NOMO-1 treated with DMSO at 0.1 percent for 48 hours (cell line): ENCODE measurements around the gene MAS1.

ENCODE experiments used
- DNase-seq: peaks from one replicate; lab custom pipeline; 2025; ENCODE audit not compliant: unreplicated experiment; lab: John Stamatoyannopoulos, UW

MAS1 gene

DNA sequence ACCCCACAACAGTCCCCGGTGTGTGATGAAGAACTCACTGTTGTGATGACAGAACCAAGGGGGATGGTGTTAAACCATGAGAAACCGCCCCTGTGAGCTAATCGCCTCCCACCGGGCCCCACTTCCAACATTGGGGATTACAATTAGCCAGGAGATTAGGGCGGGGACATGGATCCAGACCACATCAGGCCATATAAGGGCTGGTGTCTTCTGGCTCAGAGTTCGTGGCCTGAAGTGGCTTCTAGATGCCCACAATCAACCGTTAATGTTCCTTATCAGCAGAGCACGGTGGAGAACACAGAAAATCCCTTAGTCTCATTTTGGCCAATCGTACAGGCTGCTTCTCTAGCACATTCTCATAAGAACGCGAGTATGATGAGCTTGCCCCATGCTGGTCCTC is 10.9 kb upstream of the MAS1 start:
- DNase-seq = no peak

DNA sequence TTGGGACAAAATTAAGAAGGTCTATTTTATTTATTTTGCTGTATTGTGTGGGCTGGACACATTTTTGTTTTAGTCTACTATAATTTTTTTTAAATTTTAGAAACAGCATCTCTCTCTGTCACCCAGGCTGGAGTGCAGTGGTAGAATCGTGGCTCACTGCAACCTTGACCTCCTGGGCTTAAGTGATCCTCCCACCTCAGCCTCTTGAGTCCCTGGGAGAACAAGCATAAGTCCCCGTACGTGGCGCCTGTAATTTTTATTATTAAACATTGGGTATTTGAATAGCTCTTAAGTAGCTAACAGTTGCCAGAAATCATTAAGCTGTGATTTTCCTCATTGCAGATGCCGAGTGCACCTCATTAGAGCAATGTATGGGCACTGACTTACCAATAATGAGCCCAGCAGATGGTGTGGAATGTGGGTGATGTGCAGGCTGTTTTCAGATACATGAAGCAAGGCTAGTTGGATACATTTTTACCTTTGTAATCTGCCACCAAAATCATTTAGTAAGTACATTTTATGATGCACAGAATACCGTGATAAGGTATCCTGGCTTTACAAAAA is 10.3 kb upstream of the MAS1 start:
- no peak for DNase-seq

DNA sequence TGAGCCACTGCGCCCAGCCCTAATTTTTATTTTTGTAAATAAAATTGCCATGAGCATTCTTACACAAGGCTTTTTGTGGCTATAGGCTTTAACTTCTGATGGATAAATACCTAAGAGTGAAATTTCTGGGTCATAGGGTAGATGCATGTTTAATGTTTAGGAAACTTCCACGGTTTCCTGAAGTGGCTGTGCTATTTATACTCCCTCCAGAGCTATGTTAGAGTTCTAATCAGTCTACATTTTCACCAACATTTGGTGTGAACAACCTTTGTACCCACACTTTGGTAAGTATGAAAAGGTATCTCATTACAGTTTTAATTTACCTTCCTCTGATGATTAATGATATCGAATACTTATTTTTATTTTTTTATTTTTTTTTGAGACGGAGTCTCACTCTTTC is 6.1 kb upstream of the MAS1 start:
- DNase-seq = no peak

DNA sequence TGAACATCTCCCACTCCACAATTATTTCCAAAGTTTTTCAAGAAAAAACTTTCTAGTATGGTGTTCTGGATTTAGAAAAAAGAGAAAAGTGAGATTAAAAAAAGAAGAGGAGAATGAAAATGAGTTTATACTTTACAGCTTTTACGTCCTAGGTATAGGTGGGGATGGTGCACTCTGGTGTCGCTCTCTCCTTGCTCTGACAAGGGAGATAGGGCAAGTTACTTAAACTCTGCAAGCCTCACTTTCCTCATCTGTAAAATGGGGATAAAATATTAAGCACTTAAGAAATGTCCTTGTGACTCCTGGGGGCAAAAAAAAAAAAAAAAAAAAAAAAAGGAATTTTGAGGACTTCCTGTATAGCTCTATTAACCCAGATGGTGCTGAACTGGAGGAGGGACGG is 4.5 kb upstream of the MAS1 start:
- DNase-seq = no peak

DNA sequence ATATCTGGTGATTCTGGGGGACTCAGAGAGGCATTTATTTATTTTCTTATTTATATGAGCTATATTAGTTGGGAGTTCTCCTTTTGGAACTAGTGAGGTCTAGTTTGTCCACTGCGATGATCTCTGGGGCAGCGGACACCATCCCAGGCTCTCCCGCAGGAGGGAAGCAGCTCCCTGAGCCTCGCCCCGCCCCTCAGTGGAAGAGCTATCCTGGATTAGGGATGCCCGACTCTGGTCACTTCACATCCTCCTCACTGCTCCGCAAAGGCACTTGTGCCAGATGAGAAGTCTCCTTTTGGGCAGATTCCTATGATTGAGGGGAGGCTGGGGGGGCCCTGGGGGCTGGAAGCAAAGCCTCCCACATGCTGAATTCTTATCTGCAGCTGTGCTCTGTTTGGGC is 3.6 kb upstream of the MAS1 start:
- DNase-seq = no peak

DNA sequence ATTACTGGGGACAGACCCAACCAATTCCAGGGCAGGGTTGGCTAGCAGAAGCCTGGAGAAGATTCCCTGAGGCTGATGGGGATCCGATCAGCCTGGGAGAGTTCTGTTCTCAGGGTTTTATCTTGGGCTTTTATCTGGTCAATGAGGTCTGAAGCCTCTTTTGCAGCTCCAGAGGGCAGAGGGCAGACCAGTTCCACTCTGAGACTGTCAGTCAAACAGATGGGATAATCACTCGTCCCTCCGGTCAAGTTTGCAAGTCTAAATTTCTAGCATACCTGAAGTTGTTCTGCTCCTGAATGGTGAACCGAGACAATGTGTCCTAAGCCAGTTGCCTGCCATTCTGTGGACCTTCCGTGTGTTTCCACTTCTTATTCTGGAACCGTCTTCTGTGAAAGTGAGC is 3.0 kb upstream of the MAS1 start:
- no peak for DNase-seq

DNA sequence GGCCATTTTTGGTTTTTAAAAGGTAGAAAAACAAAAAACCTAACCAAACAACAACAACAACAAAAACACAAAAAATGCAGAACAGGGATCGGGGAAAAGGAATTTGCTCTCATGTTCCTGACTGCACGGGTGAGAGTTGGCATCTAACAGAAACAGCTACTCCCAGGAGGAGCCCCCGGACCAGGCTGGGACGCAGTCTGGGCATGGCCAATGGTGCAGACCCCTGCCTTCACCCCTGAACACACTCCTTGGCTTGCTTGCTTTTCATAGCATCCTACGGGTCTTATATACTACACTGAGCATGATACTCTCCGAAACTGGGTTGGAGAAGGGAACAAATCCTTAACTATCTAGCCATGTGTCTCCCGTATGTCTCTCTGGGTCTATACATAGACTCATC is 587 bp upstream of the MAS1 start:
- no peak for DNase-seq

DNA sequence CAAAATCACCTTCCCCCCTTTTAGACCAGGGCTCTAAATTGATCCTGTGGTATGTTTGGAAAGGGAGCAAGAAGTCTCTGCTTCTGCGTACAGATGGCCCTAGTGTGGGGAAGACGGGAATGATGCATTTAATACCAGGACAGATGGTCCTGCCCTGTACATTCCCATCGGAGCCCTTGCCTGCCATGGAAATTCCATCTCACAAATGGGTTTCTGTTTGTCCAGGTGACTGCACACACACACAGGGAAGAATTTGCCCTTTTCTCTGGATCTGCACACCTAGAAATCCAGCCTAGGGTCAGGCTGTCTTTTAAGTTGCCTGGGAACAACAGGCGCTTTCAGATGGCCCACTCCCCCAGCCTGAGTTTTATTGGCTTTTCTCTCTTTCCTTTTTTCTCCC is 1.3 kb downstream of the MAS1 start:
- no peak for DNase-seq

DNA sequence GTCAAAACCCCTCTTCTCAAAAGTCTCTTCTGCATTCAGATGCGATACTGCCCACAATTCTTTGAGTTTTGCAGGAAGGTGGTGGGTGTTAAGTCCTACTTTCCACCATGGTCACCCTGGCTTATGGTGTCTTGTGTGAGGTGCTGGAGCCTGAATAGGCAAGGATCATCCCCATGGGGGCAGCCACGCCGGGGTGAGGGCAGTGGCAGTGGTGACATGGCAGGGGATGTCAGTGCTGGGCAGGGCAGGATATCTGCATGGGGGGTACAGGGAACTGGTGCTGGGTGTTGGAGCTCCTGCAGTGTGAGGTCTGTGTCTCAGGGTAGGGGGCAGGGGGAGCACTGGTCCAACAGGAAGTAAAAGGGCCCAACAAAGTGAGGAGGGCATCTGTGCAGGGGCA is 2.3 kb downstream of the MAS1 start:
- no peak for DNase-seq

DNA sequence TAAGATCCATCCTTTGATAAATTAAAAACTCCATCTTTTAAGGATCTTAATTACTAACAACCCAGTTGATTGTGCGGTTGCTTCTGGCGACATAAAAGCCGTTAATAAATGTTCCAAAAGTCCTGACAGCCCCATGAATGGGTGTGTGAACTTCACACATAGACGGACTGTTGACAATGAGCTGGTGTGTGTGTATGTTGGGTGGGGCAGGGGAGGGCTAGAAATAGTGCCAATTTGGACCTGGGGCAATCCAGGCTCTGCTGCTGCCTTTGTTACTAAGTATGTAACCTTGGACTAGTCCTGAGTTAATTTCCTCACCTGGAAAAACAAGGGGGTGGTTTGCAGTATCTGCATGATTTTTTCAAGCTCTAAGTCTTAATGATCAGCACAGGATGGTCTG is 4.2 kb downstream of the MAS1 start:
- DNase-seq = no peak

DNA sequence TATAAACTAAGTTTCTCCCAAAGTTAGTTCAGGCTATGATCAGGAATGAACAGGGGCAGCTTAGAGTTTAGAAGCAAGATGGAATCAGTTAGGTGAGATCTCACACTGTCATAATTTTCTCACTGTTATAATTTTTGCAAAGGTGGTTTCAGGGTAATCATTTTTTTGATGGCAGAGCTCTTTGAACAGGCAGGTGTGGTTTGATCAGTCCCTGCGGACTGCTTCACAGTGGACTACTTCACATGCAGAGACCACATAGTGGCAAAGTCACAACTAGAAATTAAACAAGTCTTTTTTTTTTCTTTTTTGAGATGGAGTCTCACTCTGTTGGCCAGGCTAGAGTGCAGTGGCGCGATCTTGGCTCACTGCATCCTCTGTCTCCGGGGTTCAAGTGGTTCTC is 6.8 kb downstream of the MAS1 start:
- no peak for DNase-seq

DNA sequence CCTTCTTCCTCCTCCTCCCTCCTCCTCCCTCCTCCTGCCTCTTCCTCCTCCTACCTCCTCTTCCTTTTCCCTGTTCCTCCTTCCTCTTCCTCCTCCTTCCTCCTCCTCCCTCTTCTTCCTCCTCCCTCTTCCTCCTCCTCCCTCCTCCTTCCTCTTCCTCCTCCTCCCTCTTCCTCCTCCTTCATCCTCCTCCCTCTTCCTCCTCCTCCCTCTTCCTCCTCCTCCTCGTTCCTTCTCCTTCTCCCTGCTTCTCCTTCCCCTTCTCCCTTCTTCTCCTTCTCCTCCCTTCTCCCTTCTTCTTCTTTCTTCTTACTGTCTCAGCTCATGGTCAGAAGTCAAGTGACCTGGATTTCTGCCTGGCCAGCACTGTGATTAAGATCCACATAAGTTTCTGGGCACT is 7.7 kb downstream of the MAS1 start:
- DNase-seq = no peak

DNA sequence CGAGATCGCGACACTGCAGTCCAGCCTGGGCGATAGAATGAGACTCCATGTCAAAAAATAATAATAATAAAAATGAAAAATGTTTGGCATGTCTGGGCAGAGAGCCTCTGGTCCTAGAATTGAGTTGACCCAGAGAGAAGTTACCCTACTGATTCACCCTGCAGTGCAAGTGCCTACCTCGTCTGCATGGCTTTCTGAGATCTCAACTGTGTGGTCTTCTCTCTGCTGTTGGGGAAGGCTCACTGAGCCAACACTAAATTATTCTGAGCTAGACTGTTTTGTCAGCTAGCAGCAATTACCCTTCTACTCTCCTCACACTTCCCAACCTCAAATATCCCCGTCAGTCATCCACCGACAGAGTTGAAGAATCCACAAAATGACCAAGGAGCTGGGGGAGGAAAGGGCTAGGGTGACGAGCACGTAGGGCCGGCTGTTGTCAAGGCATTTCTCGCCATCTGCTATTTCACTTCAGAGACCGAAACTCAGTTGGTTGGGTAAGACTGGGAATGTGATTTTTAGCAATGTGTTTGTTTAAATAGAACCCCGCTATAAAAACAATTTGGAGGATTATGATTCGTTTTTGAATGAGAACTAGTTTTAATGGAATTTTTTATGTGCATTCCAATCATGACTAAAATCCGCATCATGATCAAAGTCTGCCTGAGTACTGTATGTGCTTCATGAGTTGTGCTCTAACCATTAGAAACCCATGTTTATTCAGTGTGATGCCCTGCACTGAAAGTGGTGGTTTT is 9.4 kb downstream of the MAS1 start:
- DNase-seq = no peak

DNA sequence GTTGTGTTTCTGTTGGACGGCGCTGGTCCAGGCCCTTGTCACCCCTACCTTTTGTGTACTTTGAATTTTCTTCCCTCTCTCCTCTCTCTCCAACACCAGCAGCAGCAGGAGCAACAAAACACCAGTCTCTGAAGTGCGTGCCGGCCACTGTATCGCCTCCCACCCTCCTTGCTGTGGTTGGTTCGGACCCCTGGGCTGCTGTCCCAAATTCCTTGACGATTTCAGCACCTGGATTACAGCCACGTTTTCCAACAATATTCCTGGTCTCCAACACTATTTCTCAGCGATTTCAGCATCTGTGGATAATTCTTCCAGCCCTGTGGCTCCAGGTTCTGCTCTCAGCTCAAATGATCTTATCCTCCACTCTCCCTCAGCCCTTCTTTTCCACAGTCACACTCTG is 11.8 kb downstream of the MAS1 start:
- no peak for DNase-seq

DNA sequence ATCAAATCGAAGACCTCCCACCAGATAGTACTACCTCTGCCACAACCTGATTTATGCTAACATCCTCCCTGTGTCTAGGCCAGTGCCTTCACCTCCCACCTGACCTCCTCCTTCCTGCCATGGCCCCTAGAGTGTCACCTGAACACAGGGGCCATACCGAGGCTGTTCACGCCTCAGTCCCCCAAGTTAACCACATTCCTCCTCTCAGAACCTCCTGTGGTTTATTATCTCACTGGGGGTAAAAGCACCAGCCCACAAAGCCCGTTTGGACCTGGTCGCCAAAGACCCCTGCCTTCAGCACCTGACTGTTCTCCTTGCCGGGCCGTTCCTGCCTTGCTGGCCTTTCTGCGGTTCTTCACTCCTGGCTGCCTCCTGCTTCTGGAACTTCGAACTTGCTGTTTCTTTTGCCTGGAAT is 13.7 kb downstream of the MAS1 start:
- no peak for DNase-seq

DNA sequence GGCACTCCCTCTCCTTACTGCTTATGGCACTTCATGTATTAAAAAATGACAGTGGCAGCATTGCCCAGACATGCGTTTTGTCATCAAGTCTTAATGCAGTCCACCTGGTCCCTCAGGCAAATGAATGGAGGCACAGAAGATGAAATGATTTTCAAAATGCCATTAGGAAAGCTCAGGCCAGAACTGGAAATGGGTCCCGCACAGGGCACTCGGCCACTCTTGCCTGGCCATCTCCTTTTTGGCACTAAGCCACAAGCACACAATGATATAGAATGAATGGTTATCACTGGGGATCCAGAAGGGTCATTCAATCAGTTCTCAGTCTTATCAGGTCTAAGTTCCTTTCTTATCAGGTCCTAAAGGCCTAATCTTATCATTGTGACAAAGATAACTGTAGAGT is 15.6 kb downstream of the MAS1 start:
- no peak for DNase-seq

DNA sequence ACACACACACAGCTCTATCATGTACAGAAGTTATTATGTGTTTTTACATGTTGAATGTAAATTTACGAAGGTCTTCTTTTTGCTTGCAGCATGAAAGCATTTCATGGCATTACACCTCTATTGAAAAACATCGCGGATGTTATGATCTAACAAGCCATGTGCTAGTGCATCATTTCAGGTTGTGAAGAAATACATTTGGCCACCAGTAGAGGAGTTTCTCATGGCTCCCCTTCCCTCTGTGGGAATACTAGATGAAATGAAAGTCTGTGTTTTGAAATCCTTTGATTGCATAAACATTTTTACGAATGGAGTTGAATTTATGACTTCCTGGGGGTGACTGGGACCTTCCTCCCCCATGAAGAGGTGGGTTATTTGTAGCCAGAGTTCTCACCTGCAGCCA is 17.7 kb downstream of the MAS1 start:
- peak; percentile 39 for DNase-seq

DNA sequence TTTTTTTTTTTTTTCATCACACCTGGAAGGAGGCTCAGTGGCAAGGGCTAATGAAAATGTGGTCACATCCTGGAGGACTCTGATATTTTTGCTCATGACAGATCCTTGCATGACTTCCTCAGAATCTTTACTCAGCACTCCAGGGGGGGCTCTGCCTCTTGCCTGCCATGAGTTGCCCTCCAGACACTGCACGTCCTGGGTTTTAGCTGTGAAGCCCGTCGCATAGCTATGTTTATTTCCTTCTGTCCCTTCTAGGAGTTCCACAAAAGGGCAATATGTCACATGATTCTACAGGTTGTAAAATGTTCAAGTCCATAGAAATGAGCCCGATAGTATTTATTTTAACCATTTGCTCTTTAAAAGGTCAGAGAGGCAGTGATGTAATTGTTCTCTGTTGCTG is 18.2 kb downstream of the MAS1 start:
- peak; percentile 15 for DNase-seq

DNA sequence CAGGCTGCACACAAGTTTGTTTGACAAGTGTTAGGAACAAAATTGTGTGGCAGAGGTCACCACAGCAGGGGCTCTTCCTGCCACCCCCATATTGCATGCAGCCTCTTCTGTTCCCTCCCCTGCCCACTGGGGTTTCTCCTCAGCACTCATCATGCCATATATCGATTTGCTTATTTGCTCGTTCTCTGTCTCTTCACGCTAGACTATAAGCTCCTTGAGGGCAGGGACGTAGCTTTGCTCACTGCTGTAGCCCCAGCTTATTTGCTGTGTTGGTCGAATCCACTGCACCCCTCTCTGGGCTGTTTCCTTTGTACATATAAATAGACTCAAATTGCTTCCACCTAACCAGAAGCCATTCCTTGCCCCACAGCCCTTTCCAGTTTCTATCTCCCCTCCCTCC is 19.6 kb downstream of the MAS1 start:
- no peak for DNase-seq

DNA sequence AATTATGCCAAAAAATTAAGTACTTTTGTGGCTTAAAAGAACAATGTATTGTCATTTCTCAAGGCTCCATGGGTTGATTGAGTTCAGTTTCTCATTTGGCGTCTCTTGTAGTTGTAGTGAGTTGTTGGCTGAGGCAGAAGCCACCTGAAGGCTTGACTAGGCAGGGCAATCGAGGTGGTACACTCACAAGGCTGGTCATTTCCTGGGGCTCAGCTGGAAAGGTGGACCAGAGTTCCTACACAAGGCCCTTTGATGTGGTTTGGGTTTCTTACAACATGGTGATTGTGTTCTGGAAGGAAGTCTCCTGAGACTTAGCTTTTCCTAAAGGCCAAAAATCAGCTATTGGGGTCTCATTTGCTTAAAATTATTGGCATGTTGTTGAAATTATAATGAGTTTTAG is 22.6 kb downstream of the MAS1 start:
- no peak for DNase-seq

DNA sequence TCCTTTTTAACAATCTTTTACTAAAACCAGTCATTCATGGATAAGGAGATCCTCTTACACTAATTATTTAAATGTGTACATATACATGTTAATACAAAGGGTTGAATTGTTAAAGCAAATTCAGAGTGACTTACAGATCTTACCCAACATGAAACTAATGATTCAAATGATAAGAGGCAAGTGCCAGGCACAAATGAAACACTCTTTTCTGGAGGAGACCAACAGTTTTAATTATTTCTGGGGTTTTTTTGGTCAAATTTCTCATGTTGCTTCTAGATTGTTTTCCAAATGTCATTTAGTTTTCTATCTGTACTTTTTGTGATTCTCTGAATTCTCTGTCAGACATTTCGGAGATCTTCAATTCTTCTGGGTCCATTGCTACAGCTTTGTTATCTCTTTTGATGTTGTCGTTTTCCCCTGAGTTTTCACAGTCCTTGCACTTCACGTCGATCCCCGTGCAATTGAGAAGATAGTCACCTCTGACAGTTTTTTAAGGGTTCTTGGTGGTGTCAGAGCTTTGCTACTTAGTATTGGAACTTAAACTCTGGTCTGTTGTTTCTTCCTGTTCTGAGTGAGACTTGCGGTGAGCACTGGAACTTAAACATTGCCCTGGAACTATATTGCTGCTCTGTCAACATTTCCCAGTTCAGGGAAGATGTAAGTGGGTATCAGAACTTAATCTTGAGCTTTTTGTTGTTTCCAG is 23.2 kb downstream of the MAS1 start:
- no peak for DNase-seq

DNA sequence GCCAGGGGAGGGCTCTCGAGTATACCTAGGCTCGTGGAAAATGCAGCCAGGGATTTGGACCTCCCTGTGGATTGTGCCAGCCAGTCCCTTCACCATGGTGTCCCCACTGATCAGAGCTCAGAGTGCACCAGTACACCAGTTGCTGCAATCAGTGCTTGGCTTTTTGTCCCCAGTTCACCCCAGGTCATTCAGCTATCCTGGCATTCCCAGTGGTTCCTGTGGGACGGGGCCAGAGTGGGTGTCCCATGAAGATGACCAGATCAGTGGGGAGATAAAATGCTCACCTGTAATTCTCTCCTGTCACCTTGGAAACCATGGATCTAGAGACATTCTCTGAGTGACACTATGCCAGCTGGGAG is 23.8 kb downstream of the MAS1 start:
- DNase-seq = no peak

DNA sequence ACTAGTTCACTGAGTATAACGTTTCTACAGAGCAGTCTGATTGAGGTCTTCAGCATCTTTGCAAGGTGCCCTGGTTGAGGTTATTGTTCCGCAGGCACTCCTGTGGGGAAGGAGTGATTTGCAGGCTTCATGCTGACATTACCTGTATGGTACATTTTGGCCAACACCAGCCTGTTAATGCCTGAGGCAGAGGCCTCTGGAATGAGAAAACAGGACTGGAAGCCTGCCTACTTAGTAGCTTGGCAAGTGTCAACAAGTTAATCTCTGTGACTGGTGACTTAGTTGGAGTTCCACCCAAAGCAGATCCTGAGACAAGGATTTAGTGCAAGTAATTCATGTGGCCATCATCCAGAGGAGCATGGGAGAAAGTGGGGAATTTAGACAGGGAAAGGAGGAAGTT is 24.6 kb downstream of the MAS1 start:
- DNase-seq = no peak
